ENCODE measurements around the gene CCDC196. TPM values are rescaled to one million over a fixed set of nuclear protein-coding genes. Genes with fewer than 3 reads are reported as not detected.

The CCDC196 gene
- polyA plus RNA-seq, 1 of the 3 experiments (the other 2 are of a cell fraction), result not detected

DNA sequence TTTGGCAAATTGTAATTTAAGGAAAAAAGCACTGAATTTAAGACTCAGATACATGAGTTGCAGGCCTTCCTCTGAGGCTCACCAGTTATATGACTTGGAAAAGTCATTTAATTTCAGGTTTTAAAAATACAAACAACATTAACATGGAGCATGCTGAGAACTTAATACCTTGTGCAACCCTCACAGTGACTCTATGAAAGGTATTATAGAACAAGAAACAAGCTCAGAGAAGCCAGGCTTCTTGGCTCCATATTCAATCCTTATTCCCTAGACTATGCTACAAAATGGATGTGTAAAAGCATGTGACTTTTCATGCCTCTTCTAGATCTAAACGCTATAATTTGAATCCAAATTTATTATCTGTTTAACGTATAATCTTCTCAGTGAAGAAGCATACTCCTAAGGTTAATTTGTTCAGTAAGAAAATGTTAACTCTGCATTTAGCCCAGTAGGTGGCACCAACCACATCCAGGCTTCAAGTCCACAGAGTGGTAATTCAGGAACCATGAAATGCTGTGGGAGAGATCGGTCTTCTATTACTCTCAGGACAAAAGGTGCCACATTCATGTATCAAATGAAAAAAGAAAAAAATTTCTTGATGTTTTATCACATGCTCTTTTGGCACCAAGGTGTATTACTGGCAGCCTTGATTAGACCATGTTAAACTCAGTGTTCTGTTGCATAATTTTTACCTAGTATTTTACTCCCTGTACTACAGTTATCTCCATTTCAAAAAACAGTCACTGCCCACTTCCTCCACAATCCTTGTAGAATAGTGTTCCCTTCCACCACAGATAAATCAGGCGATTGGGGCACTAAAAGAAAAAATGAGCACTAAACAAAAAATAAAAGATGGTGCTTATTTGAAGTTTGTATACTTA lies 9.3 kb downstream of the CCDC196 start (continued):
- TF ChIP-seq CHD2 (IDR thresholded peaks at IDR 0.05; ENCODE audit: low read length, partially characterized antibody) (no peak), GATA2 (CRISPR knock-in tag; IDR thresholded peaks at IDR 0.05) (no peak), POLR2AphosphoS5 (IDR thresholded peaks at IDR 0.05; ENCODE audit: low read depth, low read length) (no peak), YY1 (IDR thresholded peaks at IDR 0.05; ENCODE audit: low read depth) (no peak), RCOR1 (IDR thresholded peaks at IDR 0.05; ENCODE audit: low read length) (no peak), RAD21 (IDR thresholded peaks at IDR 0.05; ENCODE audit: low read length) (peak; percentile 84), RFX5 (IDR thresholded peaks at IDR 0.05; ENCODE audit: low read length) (0 out of 2 replicates have a peak, but pooled peaks have one; percentile 49), FOSL2 (IDR thresholded peaks at IDR 0.05; ENCODE audit: borderline replicate concordance, low read depth) (no peak), TAF1 (IDR thresholded peaks at IDR 0.05; ENCODE audit: borderline replicate concordance, low read depth, low read length) (no peak), NRF1 (IDR thresholded peaks at IDR 0.05; ENCODE audit: low read depth, low read length) (no peak), SMC3 (IDR thresholded peaks at IDR 0.05; ENCODE audit: low read depth, low read length) (peak; percentile 72), TCF12 (IDR thresholded peaks at IDR 0.05) (no peak)
- TF ChIP-seq, protein P1, sequence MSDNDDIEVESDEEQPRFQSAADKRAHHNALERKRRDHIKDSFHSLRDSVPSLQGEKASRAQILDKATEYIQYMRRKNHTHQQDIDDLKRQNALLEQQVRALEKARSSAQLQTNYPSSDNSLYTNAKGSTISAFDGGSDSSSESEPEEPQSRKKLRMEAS (IDR thresholded peaks at IDR 0.05; ENCODE audit: low read depth), result no peak
- TF ChIP-seq, protein P2, sequence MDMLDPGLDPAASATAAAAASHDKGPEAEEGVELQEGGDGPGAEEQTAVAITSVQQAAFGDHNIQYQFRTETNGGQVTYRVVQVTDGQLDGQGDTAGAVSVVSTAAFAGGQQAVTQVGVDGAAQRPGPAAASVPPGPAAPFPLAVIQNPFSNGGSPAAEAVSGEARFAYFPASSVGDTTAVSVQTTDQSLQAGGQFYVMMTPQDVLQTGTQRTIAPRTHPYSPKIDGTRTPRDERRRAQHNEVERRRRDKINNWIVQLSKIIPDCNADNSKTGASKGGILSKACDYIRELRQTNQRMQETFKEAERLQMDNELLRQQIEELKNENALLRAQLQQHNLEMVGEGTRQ (IDR thresholded peaks at IDR 0.05; ENCODE audit: borderline replicate concordance, low read depth, low read length), result no peak
- TF ChIP-seq, protein P3, sequence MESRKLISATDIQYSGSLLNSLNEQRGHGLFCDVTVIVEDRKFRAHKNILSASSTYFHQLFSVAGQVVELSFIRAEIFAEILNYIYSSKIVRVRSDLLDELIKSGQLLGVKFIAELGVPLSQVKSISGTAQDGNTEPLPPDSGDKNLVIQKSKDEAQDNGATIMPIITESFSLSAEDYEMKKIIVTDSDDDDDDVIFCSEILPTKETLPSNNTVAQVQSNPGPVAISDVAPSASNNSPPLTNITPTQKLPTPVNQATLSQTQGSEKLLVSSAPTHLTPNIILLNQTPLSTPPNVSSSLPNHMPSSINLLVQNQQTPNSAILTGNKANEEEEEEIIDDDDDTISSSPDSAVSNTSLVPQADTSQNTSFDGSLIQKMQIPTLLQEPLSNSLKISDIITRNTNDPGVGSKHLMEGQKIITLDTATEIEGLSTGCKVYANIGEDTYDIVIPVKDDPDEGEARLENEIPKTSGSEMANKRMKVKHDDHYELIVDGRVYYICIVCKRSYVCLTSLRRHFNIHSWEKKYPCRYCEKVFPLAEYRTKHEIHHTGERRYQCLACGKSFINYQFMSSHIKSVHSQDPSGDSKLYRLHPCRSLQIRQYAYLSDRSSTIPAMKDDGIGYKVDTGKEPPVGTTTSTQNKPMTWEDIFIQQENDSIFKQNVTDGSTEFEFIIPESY (IDR thresholded peaks at IDR 0.05; ENCODE audit: borderline replicate concordance, low read depth), result no peak
- TF ChIP-seq, protein P4, sequence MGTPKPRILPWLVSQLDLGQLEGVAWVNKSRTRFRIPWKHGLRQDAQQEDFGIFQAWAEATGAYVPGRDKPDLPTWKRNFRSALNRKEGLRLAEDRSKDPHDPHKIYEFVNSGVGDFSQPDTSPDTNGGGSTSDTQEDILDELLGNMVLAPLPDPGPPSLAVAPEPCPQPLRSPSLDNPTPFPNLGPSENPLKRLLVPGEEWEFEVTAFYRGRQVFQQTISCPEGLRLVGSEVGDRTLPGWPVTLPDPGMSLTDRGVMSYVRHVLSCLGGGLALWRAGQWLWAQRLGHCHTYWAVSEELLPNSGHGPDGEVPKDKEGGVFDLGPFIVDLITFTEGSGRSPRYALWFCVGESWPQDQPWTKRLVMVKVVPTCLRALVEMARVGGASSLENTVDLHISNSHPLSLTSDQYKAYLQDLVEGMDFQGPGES (IDR thresholded peaks at IDR 0.05; ENCODE audit: low read depth, low read length), result no peak
